ENCODE data around the gene C5orf15. TPM values are rescaled to one million over a fixed set of nuclear protein-coding genes. Genes with fewer than 3 reads are reported as not detected.

Gene C5orf15
- total RNA-seq, 1 experiment from 2014 or later, result 63.2 TPM

DNA sequence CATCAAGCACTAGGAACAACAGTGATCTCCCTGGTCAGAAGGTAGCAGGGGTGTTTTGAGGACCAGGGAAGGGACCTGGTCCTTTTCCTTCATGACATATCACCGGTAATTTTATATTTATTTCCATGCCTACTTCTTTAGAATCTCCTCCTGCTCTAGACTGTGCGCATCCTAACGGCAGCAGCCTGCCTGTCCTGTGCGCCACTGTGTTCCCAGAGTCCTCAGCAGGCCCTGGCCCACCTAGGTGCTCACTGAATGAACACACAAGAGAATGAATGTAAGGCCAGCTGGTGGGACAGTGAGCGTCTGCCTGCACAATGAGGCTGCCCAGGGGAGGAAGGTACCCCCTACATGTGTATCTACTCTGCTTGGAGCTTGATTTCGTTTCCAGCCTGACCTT, 51.5 kb downstream of the C5orf15 start:
- Histone ChIP-seq H3K4me1 (ENCODE audit: control insufficient read depth, insufficient read depth, low read length) (no peaks in the 10 kb centered on the region), H3K4me3 (ENCODE audit: low read depth in 2 of 2, low read length in 2 of 2) (no peak overlapping the region), H3K27me3 (ENCODE audit: control insufficient read depth, insufficient read depth, low read length) (peaks cover 2% of the 10 kb centered on the region; the same call in 1 of the 2 replicates), H3K36me3 (ENCODE audit: control insufficient read depth, insufficient read depth, low read length) (no peaks in the 10 kb centered on the region), H3K9me3 (ENCODE audit: control insufficient read depth, insufficient read depth, low read depth, low read length) (no peaks in the 10 kb centered on the region), H3K27ac (ENCODE audit: low read length) (no peak overlapping the region)
- ChIA-PET CTCF (no interaction called here), POLR2A (no interaction called here)
- no peak for TF ChIP-seq TCF7L2 (IDR thresholded peaks at IDR 0.05; ENCODE audit: low read depth, low read length)
- no peak for TF ChIP-seq CTCF (IDR thresholded peaks at IDR 0.05)
- TF ChIP-seq POLR2AphosphoS5 (IDR thresholded peaks at IDR 0.05; ENCODE audit: low read depth, low read length), result no peak
- no peak for TF ChIP-seq SIN3A (IDR thresholded peaks at IDR 0.05; ENCODE audit: borderline replicate concordance, insufficient read depth, low read depth, low read length)
- TF ChIP-seq REST (IDR thresholded peaks at IDR 0.05; ENCODE audit: insufficient read depth in 1 of 2, low read depth in 2 of 2, low read length in 1 of 2), result no peak
- no TSS peak for BruUV-seq (replicated peaks)
- ATAC-seq (no peak), DNase-seq (ENCODE audit: low read depth, low spot score) (no peak)
- intact Hi-C loops (cut with micrococcal nuclease; ENCODE audit: unreplicated experiment), result no loop called here
- in situ Hi-C loops (cut with HindIII; ENCODE audit: low pct_unique_long_range_greater_than_20kb, low sequenced_read_pairs), result no loop called here

DNA sequence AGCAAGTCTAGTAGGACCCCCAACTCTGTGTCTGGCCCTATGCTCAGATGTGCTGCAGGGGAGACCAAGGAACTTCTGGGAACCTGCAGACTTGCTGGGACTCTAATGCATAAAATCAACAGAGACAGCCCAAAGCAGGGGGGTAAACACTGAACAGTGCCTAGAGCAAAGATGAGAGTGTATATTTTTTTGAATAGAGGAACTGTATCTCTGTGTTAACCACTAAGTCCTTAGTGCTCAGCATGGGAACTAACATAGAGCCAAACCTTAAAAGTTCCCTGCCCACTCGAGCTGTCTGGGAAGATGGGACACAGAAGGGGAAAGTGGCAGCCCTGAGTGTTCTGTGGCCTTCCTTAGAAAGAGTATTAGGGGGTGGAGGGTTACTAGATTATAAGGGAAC, 51.9 kb downstream of the C5orf15 start:
- H3K4me1 ChIP-seq (ENCODE audit: control insufficient read depth, insufficient read depth, low read length), result no peaks in the 10 kb centered on the region
- DNase-seq (ENCODE audit: low read depth, low spot score) (no peak), ATAC-seq (no peak)
- ChIA-PET POLR2A (no interaction called here), CTCF (no interaction called here)
- no peaks in the 10 kb centered on the region for H3K36me3 ChIP-seq (ENCODE audit: control insufficient read depth, insufficient read depth, low read length)
- TF ChIP-seq POLR2AphosphoS5 (IDR thresholded peaks at IDR 0.05; ENCODE audit: low read depth, low read length) (no peak), TCF7L2 (IDR thresholded peaks at IDR 0.05; ENCODE audit: low read depth, low read length) (no peak), SIN3A (IDR thresholded peaks at IDR 0.05; ENCODE audit: borderline replicate concordance, insufficient read depth, low read depth, low read length) (no peak), REST (IDR thresholded peaks at IDR 0.05; ENCODE audit: insufficient read depth in 1 of 2, low read depth in 2 of 2, low read length in 1 of 2) (no peak), CTCF (IDR thresholded peaks at IDR 0.05) (no peak)
- no TSS peak for BruUV-seq (replicated peaks)
- in situ Hi-C loops (cut with HindIII; ENCODE audit: low pct_unique_long_range_greater_than_20kb, low sequenced_read_pairs), result no loop called here
- no peaks in the 10 kb centered on the region for H3K9me3 ChIP-seq (ENCODE audit: control insufficient read depth, insufficient read depth, low read depth, low read length)
- intact Hi-C loops (cut with micrococcal nuclease; ENCODE audit: unreplicated experiment), result no loop called here
- peaks cover 2% of the 10 kb centered on the region; the same call in 1 of the 2 replicates for H3K27me3 ChIP-seq (ENCODE audit: control insufficient read depth, insufficient read depth, low read length)
- H3K27ac ChIP-seq (ENCODE audit: low read length), result no peak overlapping the region
- no peak overlapping the region for H3K4me3 ChIP-seq (ENCODE audit: low read depth in 2 of 2, low read length in 2 of 2)
